Renal pelvis (tissue), 4 donors: ENCODE measurements around the gene HEATR5B. TPM values are rescaled to one million over a fixed set of nuclear protein-coding genes. Genes with fewer than 3 reads are reported as not detected.
"Not testable (repeated sequence)": the region's sequence is repeated elsewhere in the genome, so short reads cannot be mapped to it uniquely, and the experiment has no call there.

Source experiments
- DNase-seq: peaks from one replicate; pipeline ENCODE4 v3.0.0-alpha.2; 2013
- polyA plus RNA-seq, 3 donors: library from polyadenylated mRNA; unstranded; fragments of 120-200 nt; gene quantifications; one replicate each; pipeline ENCODE4 v1.2.1, GENCODE V29; 2013; ENCODE audit not compliant: insufficient read length in 3 of 3

The HEATR5B gene
- polyA plus RNA-seq, 3 donors, result 20.8 to 27.0 (median 23.3) TPM

GRCh38 chr2:36993841-36994620 lies 90.1 kb downstream of the HEATR5B start:
- no peak for DNase-seq

- DNase-seq, result no peak
Measured at GRCh38 chr2:36988008-36988407, 96.2 kb downstream of the HEATR5B start.

GRCh38 chr2:36982467-36982866 lies 101.7 kb downstream of the HEATR5B start:
- no peak for DNase-seq

- no peak for DNase-seq
Measured at GRCh38 chr2:36981911-36982310, 102.3 kb downstream of the HEATR5B start.

GRCh38 chr2:36979007-36979406 lies 105.2 kb downstream of the HEATR5B start:
- not testable (repeated sequence) for DNase-seq

- DNase-seq, result no peak
Measured at GRCh38 chr2:36976065-36976464, 108.1 kb downstream of the HEATR5B start.

GRCh38 chr2:36975306-36975705 lies 108.9 kb downstream of the HEATR5B start:
- no peak for DNase-seq

- DNase-seq, result no peak
Measured at GRCh38 chr2:36973320-36973719, 110.9 kb downstream of the HEATR5B start.

- DNase-seq, result no peak
Measured at GRCh38 chr2:36971990-36972389, 112.2 kb downstream of the HEATR5B start.

GRCh38 chr2:36967236-36967876 lies 116.8 kb downstream of the HEATR5B start:
- no peak for DNase-seq

- DNase-seq, result peak; percentile 97
Measured at GRCh38 chr2:36966370-36967235, 117.6 kb downstream of the HEATR5B start, which contains the start of gene STRN. Gene STRN (minus strand): TSS chr2:36966536. CDS start chr2:36966463, 73 bp downstream.

GRCh38 chr2:36965751-36966369 lies 118.3 kb downstream of the HEATR5B start:
- DNase-seq, result peak; percentile 41

- no peak for DNase-seq
Measured at GRCh38 chr2:36965206-36965605, 119.0 kb downstream of the HEATR5B start.

- no peak for DNase-seq
Measured at GRCh38 chr2:36964496-36965058, 119.6 kb downstream of the HEATR5B start.

GRCh38 chr2:36963734-36964133 lies 120.4 kb downstream of the HEATR5B start:
- DNase-seq, result no peak

GRCh38 chr2:36963106-36963505 lies 121.1 kb downstream of the HEATR5B start:
- DNase-seq, result no peak

- no peak for DNase-seq
Measured at GRCh38 chr2:36960773-36961172, 123.4 kb downstream of the HEATR5B start.

- DNase-seq, result no peak
Measured at GRCh38 chr2:36960005-36960675, 124.0 kb downstream of the HEATR5B start.

GRCh38 chr2:36954977-36955607 lies 129.1 kb downstream of the HEATR5B start:
- DNase-seq, result no peak

GRCh38 chr2:36952748-36953197 lies 131.4 kb downstream of the HEATR5B start:
- DNase-seq, result peak; percentile 20
